PFSK-1 (cell line): ENCODE data around the gene ALG2.

Experiments
- POLR2AphosphoS5 ChIP-seq: IDR thresholded peaks from 2 replicates; pipeline ENCODE4 v1.6.1; 2012; ENCODE audit warnings: low read depth, mild to moderate bottlenecking, control low read depth, low read length, moderate library complexity
- TAF1 ChIP-seq: IDR thresholded peaks from 2 replicates; pipeline ENCODE4 v1.6.1; 2012; ENCODE audit warnings: low read length, control low read depth, borderline replicate concordance; ENCODE audit not compliant: insufficient read depth

GRCh38 chr9:99199938-99200539 is 21.7 kb downstream of the ALG2 start:
- no peak for TF ChIP-seq TAF1
- TF ChIP-seq POLR2AphosphoS5, result no peak
